ENCODE data around the gene NOL4L.

NOL4L gene

GRCh38 chr20:32439132-32439829, 145.9 kb downstream of the NOL4L start:
- DNase-seq, result peak; percentile 45

GRCh38 chr20:32438331-32438858, 146.7 kb downstream of the NOL4L start:
- no peak for DNase-seq

- DNase-seq, result no peak
Observed at GRCh38 chr20:32437391-32438074, 147.6 kb downstream of the NOL4L start.

- no peak for DNase-seq
Observed at GRCh38 chr20:32436968-32437367, 148.2 kb downstream of the NOL4L start.

GRCh38 chr20:32436142-32436861, 148.8 kb downstream of the NOL4L start:
- DNase-seq, result no peak

DNA sequence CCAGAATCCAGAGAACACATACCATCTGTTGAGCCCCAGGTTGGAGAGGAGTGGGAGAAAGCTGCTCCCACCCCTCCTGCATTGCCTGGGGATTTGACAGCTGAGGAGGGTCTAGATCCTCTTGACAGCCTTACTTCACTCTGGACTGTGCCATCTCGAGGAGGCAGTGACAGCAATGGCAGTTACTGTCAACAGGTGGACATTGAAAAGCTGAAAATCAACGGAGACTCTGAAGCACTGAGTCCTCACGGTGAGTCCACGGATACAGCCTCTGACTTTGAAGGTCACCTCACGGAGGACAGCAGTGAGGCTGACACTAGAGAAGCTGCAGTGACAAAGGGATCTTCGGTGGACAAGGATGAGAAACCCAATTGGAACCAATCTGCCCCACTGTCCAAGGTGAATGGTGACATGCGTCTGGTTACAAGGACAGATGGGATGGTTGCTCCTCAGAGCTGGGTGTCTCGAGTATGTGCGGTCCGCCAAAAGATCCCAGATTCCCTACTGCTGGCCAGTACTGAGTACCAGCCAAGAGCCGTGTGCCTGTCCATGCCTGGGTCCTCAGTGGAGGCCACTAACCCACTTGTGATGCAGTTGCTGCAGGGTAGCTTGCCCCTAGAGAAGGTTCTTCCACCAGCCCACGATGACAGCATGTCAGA, 149.6 kb downstream of the NOL4L start:
- DNase-seq, result no peak

- no peak for DNase-seq
Observed at GRCh38 chr20:32434434-32434833, 150.7 kb downstream of the NOL4L start.

DNA sequence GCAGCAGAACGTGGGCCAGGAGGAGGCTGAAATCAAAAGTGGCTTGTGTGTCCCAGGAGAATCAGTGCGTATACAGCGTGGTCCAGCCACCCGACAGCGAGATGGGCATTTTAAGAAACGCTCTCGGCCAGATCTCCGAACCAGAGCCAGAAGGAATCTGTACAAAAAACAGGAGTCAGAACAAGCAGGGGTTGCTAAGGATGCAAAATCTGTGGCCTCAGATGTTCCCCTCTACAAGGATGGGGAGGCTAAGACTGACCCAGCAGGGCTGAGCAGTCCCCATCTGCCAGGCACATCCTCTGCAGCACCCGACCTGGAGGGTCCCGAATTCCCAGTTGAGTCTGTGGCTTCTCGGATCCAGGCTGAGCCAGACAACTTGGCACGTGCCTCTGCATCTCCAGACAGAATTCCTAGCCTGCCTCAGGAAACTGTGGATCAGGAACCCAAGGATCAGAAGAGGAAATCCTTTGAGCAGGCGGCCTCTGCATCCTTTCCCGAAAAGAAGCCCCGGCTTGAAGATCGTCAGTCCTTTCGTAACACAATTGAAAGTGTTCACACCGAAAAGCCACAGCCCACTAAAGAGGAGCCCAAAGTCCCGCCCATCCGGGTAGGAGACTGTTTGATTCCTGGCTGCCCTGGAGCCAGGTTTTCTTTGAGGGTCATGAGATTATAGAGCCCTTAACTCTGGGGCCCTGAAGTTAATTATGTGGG, 151.7 kb downstream of the NOL4L start:
- DNase-seq, result no peak

DNA sequence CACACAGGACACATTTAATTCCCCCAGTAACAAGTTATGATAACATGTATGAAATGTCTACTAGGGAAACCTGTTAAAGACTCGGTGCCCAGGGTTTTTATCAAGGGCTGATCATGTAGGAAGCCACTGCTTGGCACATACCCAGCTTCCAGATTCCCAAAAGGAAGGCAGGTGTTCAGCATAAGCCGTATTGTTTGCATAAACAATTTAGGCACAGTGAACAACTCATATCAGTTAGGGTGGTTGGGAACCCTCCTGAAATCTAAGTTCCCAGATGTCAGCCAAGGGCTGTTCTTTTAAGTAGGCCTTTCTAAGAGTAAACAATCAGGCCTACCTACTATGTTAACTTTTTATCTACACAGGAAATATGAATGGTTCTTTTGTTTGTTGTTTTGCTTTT, 152.9 kb downstream of the NOL4L start:
- no peak for DNase-seq

DNA sequence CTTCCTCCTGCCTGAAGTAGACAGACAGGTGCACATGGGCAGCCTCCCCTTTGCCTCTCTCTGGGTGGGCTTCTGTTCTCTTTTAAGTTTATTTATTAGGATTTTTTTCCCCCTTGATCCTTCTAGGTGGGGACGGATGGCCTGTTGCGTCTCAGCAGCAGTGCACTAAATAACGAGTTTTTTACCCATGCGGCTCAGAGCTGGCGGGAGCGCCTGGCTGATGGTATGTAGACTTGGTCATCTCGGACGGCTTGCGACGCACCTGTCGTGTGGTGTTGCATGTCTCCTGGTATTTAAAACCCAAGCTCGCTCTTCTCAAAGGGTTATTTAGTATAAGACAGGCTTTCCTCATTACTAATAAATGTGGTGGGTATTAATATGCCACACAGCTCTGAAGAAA, 153.7 kb downstream of the NOL4L start:
- no peak for DNase-seq

DNA sequence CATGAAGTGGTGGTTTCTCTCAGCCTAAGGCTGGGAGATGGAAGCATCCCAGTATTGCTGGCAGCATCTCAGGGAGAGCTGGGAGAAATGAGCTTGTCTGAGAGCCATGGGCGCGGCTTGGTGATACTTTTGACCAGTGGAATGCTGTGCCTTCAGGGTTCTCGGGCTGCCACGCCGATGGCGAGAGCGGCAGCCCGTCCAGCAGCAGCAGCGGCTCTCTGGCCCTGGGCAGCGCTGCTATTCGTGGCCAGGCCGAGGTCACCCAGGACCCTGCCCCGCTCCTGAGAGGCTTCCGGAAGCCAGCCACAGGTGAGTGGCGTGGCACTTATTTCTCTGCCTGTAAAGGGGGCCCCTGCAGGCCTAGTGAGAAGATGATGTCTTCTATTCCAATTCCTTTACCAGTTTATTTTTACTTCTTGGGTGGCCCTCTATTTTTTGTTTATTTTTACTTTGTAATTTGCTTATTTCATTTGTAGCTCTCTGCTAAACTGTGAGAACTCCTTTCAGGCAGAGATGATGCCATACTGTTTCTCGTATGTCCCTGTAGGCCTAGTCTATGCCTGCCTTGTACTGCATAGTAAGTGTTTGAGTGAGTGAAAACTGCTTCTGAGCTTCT, 155.3 kb downstream of the NOL4L start:
- no peak for DNase-seq

- DNase-seq, result no peak
Observed at GRCh38 chr20:32429343-32429742, 155.8 kb downstream of the NOL4L start.

GRCh38 chr20:32427996-32428395, 157.1 kb downstream of the NOL4L start:
- no peak for DNase-seq

DNA sequence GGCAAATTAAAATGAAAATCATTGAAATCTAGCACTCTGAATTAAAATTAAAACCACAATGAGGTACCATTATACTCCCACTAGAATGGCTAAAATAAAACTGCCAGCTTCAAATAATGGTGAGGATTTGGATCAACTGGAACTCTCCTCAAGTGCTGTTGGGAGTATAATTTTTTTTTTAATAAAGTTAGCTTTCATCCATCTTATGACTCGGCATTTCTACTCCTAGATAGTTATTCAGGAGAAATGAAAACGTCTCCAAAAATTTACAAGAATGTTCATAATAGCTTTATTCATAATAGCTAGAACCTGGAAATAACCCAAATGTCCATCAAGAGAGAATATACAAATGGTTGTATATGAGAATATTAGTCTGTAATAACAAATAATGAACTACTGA, 163.8 kb downstream of the NOL4L start:
- DNase-seq, result no peak

GRCh38 chr20:32418376-32418775, 166.8 kb downstream of the NOL4L start:
- DNase-seq, result peak; percentile 37

DNA sequence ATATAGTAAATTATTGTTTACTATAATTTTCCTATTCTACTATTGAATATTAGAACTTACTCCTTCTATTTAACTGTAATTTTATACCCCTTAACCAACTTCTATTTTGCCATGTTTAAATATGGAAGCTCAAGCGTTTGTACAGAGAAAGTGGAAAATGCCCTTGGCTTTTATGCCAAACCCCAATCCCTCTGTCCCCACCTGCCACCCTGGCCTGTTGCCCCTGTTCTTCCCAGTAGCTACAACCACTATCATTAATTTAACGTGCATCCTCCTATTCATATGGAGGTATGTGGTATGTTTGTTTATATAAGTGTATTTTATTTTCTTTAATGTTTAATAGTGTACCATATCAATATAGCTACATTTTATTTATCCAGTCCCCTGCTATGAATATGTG, 168.9 kb downstream of the NOL4L start:
- DNase-seq, result no peak

GRCh38 chr20:32415494-32415893, 169.6 kb downstream of the NOL4L start:
- no peak for DNase-seq

DNA sequence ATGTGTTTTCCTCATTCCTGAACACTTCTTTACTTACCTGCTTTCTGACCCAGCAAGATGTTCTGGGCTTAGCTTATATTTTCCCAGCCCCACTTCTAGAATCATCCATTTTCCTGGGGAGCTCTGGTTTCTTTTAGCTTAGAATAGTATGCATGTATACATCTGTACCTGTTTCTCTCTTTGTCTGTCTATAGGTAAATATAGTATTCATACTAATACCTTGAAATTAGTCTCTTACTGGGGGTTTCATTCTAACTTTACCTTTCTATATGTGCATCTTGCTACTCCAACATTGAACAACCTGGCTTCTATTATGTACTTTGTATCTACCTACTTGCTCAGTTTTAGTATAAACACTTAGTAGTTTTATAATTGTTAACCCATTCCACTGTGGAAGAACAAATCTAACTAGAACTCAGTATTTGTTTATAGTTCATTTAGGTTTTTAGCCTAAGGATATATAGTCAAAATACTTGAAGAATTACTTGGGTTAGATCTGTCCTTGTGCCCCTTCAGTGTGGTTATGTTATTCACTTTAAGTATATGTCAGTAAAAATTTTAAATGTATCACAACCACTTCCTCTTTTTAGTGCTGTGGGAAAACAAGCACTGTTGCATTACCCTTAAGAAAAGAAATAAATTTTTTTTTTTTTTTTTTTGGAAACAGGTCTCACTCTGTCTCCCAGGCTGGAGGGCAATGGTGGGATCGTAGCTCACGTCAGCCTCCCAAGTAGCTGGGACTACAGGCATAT, 173.0 kb downstream of the NOL4L start:
- no peak for DNase-seq

DNA sequence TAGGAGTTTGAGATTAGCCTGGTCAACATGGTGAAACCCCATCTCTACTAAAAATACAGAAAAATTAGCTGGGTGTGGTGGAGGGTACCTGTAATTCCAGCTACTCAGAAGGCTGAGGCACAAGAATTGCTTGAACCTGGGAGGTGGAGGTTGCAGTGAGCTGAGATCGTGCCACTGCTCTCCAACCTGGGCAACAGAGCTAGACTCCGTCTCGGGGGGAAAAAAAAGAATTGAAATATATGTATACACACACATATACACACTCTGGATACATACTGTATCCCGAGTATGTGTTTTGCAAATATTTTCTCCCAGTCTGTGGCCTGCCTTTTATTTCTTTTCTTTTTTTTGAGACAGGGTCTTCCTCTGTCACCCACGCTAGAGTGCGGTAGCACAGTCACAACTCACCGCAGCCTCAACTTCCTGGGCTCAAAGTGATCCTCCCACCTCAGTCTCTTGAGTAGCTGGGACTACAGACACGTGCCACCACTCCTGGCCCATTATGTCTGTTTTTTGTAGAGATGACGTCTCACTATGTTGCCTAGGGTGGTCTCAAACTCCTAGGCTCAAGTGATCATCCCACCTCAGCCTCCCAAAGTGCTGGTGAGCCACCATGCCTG, 177.9 kb downstream of the NOL4L start:
- peak; percentile 72 for DNase-seq

GRCh38 chr20:32406701-32407100, 178.4 kb downstream of the NOL4L start:
- DNase-seq, result no peak

DNA sequence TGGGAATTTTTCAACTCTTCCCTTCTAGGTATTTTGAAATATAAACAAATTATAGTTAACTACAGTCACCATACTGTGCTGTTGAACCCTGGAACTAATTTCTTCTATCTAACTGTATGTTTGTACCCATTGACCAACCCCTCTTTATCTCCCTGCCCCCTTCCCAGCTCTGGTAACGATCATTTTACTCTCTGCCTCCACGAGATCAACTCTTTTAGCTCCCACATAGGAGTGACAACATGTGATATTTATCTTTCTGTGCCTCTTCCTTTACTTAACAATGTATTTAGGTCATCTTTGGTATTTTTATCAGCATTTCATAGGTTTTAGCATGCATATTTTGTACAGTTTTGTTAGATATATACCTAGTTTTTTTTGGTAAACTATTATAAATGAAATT, 181.1 kb downstream of the NOL4L start:
- no peak for DNase-seq

Measured in activated CD4-positive, alpha-beta T cell treated with anti-CD3 and anti-CD28 coated beads, Interleukin-10, Interleukin-2, amounts not matched to agents 100 ng/mL and 50 ng/mL, durations not matched to agents 16 hours and 8 hours (primary cell).